GM21515 (cell line): ENCODE measurements around the gene STAC2.

ENCODE experiments used
- ATAC-seq: cut with Tn5 transposase; IDR thresholded peaks from one replicate; pipeline ENCODE4 v1.9.1; 2021; ENCODE audit not compliant: unreplicated experiment

STAC2 gene

DNA sequence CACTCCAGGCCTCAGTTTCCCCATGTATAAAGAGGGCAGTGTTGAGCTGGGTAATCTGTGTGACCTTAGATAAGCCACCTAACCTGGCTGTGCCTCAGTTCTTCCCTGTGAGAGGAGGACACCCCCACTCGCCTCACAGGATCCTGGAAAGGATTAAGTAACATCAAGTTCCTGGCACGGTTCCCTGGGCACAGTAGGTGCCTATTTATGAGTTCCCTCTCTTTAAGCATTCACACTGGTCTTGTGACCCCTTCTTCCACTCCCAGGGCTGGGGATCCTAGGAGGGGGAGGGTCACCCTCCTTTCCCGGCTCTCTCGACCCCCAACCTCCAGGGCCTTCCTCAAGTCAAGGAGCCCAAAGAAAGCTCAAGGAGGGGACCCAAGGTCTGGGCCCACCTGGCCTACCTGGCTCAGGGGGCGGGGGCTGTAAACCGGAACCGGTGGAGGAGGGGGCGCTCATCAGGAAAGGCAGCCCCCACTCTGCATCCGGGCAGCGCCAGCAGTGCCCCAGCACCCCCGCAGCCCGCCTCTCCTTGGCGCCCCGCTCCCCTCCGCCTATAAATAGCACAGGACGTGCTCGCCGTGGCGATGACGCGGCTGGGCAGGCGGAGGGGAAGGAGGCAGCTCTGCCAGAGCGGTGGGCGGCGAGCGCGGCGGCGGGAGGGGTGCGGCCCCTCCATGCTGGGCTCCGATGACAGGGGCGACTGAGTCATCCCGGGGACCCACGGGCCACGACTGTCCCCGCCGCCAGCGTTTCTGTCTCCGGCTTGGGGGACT is 16.2 kb downstream of the STAC2 start:
- no peak for ATAC-seq

DNA sequence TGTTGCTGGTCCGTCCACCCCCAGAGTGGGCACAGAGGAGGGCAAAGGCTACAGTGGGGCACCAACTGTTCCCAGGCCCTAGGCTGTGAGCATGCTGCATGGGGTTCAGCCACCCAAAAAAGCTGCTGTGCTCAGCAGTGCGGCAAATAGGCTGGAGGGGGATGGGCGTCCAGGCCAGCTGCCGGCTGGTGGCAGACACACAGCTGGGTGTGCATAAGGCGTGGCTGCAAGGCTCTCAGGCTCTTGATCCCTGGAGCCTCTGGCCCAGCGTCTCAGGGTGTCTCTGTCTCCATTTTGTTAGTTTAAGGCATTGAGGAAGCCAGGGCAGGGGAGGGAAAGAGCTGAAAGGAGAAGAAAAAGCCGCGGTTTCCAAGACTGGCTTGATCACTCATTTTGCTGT is 16.9 kb downstream of the STAC2 start:
- no peak for ATAC-seq

DNA sequence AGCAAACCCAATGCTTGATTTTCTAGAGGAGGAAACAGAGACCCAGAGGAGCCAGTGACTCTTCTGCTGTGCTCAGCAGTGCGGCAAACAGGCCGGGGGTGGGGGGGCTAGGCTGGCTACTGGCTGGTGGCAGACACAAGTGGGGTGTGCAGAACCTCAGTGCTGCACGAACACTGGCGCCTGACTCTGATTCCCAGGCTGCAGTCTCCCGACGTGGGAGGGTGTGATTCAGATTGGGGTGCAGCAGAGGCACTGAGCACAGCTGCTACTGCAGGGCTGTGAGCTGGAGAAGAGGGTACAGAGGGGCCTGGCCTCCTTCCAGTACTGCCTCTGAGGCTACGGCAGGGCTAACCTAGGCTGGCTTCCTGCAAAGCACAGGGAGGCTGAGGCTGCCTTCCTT is 17.6 kb downstream of the STAC2 start:
- no peak for ATAC-seq

DNA sequence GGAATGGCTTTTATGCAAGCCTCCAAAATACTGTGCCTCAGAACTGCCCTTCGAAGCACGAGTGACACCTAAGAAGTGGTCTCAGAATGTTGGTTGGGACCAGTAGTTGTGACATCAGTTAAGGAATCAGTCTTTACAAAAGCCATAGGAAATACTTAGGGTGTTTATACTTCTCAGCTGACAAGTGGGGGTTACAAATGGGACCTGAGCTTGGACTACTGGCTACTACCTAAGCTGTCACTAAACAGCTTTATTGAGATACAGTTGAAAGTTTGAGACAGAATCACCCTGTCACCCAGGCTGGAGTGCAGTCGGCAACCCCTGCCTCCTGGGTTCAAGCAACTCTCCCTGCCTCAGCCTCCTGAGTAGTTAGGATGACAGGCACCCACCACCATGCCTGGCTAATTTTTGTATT is 20.6 kb downstream of the STAC2 start:
- no peak for ATAC-seq

DNA sequence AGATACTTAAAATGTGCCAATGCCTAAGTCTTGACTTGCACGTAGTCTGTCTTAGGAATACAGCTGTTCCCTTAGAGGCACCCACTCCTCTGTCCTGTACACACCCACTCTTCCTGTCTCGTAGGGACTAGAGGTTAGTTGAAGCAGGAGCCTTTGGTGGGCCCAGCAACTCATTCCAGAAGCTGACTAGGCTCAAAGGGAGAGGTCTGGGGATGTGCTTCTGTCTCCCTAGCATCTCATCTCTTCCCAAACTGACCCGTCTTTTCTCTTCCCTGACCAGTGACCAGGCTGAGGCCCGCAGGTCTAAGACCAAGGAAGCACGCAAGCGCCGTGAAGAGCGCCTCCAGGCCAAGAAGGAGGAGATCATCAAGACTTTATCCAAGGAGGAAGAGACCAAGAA is 21.5 kb downstream of the STAC2 start:
- no peak for ATAC-seq

DNA sequence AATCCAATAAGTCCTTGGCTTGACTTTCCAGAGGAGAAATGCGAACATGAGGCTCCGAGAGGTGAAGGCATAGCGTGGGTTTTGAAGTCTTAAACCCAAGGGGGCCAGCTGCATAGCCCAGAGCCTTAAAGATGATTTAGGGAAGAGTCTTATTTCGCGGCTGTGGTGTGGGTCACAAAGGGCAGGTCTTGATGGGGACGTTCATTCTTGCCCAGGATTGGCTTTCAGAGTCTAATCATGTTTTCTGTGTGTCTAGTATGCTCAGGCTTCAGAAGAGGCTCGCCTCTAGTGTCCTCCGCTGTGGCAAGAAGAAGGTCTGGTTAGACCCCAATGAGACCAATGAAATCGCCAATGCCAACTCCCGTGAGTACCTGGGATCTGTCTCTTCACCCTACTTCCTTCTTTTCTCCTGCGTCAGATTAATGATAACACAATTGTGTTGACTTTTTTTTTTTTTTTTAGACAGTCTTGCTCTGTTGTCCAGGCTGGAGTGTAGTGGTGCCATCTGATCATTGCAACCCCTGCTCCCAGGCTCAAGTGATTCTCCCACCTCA is 24.7 kb downstream of the STAC2 start:
- no peak for ATAC-seq

DNA sequence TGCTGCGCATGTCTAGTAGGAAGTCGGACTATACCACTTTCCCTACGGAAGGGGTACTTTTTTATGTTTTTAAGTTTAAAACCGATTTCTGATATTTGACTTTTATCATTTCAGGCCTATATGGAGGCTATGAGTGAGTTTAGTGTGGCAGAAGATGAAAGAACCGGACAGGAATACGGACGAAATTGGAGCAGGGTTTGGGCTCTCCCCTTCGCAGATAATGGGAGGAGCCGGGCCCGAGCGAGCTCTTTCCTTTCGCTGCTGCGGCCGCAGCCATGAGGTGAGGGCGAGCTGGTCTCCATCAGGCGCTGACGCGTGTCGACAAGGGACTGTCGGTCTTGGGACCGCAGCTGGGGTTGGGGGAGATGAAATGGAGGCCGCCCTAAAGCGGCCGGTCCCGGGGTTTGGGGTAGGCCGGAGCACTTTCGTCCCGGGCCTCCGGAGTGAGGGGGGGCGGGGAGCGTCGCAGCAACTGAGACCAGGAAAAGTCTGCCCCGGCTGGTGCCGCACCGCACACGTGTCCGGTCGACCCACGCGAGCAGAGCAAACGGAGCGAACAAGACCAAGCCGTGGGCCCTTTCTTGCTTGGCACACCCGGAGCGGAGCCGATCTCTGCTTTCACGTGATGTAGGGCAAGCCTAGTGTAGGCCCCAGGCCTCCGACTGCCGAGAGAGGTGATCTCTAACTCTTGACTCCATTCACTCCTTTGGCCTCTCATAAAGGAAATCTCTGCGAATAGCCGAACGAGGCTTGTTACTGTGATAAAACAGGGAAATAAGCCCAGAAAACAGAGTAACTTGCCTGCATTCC is 25.5 kb downstream of the STAC2 start, which contains the start of gene RPL19:
Gene RPL19 (plus strand): TSS at position 214 of the 810 bp plus-strand sequence. CDS start 62 bp downstream, at position 276.
- ATAC-seq = peak; percentile 50

DNA sequence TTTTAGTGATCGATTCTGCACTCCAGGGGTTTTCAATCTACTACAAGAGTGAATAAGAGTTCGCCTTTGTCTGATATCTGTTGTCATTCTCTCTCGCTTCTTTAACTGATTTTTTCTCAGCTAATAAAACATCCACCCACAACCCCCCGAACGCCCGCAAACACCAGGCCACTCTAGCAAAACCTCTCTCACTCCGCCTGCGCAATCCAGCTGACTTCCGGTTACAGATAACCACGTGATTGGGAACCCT is 26.0 kb downstream of the STAC2 start:
- ATAC-seq = peak; percentile 49

DNA sequence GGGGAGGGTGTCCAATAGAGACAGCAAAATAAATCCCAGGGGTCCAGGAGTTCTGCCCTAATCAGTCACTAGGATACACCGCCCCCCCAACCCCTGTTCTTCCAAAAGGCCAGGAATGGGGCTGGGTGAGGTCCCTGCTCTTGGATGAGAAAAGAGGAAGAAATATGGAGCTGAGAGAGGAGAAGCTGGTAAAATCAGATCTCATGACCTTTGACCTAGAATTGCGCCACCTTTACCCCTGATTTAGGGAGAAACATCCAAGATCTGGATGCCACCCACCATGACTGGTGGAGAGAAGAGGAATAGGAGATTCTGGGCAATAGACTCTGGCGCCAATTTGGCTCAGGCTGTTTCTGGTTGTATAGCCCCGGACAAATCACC is 27.6 kb downstream of the STAC2 start:
- no peak for ATAC-seq

DNA sequence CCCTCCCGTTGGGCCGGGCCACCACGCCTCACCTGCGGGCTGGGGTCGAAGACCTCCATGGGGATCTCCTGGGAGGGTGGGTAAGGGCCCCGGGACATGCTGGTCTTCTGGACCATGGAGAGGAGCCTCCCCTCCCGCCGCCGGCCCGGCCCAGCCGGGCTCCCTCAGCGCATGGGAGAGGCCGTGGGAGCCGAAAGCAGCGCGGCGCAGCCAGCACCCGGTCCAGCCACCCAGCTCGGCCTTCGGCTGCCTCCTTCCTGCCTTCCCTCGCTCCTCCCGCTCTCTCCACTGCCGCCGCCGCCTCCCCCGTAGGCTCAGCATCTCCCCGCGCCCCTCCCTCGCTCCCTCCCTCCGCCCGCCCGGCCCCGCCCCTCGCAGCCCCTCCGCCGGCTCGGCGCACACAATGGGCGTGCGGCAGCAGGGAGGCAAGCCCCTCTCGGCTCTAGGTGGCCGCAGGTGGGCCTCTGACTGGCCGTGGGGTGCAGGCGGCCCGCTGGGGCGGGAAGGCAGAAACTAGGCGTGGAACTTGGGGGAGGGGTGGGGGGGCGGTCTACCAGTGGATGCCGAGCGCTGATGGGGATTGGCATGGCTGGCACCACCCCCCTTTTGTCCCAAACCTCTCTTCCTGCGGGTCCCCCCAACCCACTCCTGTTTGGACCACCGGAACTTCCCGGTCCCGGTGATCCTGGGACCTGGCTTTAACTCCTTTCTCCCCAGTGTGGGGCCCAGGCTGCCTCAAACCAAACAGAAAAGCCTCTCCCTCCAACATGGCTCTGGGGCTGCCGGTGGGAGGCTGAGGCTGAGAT is 28.2 kb downstream of the STAC2 start, which contains the start of gene CACNB1:
Gene CACNB1 (minus strand): TSS at position 290 of the 806 bp plus-strand sequence. CDS start 174 bp downstream, at position 116.
- no peak for ATAC-seq

DNA sequence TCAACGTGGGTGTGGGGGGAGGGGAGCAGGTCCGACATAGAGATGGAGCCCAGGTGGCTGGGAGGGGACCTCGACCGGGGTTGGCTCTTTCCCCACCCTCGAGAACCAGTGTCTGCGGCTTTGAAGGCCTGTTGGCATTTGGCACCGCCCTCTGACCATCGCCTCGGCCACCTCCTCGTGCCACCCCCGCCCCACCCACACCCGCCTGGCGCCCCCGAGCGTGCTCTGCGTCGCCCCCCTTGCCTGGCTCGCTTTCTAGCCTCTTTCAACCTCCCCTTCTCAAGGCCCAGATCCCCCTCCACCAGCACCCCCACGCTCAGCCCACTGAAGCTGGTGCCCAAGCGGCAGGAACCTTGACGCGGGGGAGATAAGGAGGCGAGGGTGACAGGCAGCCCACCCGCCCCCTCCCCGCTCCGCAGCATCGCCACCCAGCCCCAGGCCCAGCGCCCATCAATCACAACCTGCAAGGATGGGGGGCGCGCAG is 28.9 kb downstream of the STAC2 start:
- no peak for ATAC-seq

DNA sequence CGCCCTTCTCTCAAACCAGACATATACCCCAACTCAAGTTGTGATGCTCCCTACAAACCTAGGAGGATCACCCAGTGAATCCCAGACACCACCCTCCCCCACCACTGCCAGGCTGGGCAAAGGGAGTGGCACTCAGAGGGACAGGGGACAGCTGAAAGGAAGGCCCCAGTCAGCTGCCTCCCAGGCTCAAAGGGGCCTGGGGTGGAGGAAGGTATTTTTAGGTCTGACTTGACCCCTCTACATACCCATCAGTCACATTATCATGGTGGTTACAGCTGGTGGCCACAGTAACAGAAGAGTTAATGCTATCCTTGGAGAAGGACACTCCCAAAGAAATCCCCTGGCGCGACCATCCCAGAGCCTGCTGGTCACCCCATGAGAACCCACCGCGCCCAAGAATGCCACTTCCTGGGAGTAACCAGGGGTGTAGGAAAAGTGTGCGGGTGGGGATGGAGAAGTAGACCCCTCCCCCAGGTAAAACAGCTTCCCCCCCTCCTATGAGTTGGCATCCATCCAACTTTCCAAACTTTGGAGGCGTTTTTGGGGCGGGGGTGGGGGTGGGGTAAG is 29.4 kb downstream of the STAC2 start:
- ATAC-seq = no peak

DNA sequence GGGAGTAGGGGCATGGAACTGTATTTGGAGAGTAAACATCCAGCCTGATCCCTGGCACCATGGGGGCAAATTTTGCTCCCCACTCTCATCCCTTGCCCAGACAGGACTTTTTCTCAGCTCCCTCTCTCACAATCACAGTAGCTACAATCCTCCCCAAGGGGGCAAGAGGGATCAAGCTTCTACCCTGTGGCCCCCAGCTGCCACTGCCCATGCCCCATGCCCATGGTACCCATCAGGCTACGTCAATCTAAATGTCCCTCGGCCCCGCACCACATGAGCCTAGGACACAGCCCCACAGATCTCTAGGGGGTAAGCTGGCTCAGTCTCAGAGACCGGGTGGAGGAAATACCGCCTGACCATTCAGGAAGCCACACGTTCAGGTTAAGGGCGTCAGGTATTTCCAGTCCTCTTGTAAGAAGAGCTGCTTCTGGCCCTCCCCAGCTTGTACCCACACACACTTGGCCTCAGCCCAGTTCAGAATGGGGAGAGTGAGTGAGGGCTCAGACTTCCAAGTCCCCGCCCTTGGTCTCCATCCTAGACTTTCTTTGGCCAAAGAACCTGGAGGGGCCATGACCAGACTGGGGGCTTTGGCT is 30.1 kb downstream of the STAC2 start:
- no peak for ATAC-seq

DNA sequence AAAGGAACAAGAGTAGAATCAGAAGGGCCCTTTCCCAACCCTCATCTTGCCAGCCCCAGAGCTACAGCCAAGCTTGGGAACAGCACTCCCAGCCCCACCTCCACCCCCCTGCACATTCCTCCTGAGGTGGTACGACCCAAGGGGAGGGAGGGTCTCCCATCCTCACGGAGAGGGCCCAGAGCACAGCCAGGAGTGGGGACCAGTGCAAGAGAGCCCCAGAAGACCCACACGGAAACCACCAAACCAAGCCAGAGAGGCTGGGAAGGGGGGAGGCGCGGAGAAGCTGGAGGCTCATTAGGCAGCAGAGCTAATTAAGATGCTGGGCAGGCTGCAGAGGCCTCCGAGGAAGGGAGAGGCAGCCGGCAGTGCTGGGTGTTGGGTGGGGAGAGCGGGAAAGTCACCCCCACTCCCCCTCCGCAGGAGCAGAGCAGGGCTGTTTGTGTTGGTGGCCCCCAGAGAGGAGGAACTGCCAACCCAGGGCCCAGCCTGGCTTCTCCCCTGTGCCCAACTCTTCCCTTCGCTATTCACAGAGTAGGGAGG is 30.7 kb downstream of the STAC2 start:
- ATAC-seq = no peak

DNA sequence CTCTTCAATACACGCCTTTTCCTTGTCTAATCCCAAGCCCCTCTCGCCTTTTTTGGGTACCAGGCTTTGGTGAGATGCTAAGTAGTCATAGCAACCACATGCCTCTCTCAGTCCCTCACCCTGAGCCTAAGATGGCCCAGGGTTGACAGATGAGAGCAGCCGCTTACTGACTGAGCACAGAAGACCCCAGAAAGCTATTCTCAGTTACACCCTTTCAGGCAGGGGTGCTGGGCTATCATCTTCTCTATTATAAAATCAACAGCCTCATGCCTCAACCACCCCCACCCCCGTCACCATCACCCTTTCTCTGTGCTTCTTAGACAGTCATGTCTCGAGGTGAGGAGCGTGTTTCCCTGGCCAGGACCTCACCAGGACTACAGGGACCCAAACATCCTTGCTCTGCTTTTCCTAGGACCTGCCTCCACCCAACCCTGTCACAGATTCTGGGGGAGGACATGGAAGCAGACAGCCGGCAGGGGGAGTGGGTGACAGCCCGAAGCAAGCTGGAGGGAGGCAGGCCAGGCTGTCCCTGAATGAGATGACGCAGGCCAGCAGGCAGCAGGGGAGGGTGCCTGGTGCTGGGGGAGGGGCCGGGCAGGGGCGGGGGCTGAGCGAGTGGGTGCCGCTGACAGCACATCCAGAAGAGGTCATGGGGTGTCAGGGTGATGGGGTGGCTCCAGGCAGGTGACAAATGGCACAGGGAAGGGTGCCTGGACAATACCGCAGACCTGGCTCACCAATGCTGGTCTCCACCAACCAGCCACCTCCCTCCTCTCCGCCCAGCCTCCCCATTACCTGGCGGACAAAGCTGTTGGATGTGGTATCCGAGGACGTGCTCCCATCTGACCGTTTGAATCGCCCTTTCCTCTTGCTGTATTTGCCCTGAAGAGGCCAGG is 31.4 kb downstream of the STAC2 start:
- no peak for ATAC-seq

DNA sequence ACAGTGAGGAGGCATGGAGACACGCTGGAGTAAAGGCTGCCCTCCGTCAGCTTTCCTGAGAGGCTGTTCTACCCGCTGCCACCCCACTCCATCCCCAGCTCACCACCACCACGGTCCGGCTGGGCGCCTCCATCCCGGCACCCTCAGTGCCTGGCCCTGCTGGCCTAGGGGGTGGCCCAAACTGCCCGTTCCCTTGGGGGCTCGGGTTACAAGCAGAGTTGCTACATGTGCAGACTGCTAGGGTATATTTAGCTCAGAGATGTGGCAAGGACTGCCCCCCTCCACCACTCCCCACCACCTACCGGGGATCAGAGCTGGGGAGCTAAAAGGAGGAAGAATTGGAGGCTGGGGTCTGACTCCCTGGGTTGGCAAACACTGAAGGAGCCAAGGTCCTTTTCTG is 32.4 kb downstream of the STAC2 start:
- ATAC-seq = no peak

DNA sequence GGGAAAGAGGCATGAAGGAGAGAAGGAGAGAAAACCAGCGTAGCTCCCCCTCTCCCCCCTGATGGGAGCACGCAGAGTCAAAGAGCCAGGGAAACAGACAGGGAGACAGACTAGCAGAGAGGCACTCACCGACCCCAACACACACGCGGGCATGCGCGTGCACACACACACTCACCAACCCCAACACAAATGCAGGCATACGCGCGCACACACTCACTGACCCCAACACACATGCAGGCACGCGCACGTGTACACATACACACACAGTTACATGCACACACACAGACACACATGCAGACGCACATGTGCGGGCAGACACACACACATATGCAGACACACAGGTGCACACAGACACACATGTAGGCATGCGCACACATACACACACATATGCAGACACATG is 32.8 kb downstream of the STAC2 start:
- ATAC-seq = no peak

DNA sequence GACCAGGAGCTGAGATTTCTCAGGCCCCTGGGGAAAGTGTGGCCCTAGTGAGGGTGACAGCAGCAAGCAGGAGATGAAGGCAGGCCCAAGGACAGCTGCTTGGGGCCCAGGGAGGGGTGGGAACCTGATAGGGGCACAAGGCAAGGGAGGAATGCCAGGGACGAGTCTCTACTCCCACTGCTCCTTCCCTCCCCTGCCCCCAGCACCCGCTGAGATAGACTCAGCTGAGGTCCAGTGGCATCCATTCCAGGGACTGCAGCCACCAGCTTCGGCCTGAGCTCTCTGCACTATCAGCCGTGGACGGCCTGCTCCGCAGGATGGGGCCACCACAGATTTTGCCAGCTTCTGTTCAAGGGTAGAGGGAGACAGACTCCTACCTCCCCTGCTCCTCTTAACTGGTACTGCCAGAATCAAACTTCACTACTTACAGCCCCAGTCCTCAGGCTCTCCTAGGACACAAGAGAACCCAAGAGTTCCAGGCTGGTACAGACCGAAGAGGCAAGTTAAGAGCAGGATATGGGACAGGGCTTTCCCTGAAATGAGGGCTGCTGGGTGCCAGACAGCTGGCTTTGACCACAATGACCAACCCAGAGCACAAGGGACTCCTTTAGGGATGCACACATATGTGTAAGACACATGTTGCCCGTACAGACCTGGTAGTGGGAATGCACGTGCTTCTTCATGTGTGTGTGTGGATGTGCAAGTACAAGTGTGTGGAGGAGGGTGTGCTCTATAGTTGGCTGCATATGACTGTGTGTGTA is 33.8 kb downstream of the STAC2 start:
- ATAC-seq = no peak
